ENCODE data around the gene ADGRD1.
"Not testable (repeated sequence)": the region's sequence is repeated elsewhere in the genome, so short reads cannot be mapped to it uniquely, and the experiment has no call there.

The ADGRD1 gene

GRCh38 chr12:130987151-130987931 is 33.6 kb downstream of the ADGRD1 start:
- no peak for DNase-seq (ENCODE audit: low spot score)

GRCh38 chr12:130988261-130988660 is 34.6 kb downstream of the ADGRD1 start:
- DNase-seq (ENCODE audit: low spot score) = no peak

DNA sequence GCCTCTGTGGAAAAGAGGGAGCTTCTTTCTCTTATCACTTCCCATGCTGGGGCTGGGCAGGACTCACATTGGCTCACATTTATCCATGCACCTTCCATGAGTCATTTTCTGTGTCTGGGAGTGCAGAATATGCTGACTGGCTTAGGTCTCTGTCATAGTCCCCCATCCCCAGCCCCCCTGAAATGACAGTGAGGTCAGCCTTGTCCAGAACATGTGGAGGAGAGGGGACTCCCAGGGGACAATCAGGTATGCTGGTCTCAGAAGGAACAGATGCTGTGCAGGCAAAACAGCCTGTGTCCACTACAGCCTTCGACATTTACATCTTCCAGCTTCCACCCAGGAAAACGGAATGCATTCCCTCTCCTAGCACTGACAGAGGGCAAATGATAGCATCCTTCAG is 35.0 kb downstream of the ADGRD1 start:
- no peak for DNase-seq (ENCODE audit: low spot score)

- DNase-seq (ENCODE audit: low spot score) = no peak
These were observed 35.7 kb downstream of the ADGRD1 start for GRCh38 chr12:130989391-130989790.

DNA sequence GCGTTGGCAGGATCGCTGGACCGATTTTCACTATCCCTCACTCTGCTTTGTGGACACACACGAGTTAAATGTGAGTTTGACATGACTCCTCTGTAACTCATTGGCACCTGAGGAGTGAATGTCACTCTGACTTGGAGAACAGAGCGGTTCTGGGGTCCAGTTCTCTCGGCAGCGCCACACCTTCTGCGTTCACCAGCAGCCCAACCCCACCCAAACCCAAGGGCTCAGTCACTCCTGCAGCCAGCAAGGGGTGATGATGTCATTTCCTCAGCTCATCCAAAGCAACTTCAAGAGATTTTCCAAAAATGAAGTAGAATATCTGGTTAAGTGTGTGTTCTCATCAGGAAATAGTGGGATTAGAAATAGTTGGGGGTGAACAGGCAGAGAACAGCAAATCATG is 36.3 kb downstream of the ADGRD1 start:
- DNase-seq (ENCODE audit: low spot score) = no peak

DNA sequence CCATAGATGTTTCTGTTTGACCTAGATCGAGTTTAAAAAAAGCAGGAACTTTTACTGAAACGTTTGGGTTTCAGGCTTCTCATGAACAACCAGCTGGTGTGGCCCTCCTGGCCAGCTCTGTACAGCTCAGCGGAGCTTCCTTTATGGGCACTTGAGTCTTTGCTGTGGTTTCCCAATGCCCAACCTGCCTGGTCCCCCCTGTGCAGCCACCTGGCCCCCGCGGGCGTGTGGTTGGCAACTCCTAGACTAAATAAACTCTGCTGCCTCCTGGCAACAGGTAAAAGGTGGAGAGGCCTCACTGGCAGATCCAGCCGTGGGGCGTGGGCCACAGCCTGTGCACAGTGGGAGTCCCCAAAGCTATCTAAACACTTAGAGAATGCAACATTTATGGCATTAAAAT is 38.7 kb downstream of the ADGRD1 start:
- no peak for DNase-seq (ENCODE audit: low spot score)

GRCh38 chr12:130992979-130993538 is 39.4 kb downstream of the ADGRD1 start:
- no peak for DNase-seq (ENCODE audit: low spot score)

DNA sequence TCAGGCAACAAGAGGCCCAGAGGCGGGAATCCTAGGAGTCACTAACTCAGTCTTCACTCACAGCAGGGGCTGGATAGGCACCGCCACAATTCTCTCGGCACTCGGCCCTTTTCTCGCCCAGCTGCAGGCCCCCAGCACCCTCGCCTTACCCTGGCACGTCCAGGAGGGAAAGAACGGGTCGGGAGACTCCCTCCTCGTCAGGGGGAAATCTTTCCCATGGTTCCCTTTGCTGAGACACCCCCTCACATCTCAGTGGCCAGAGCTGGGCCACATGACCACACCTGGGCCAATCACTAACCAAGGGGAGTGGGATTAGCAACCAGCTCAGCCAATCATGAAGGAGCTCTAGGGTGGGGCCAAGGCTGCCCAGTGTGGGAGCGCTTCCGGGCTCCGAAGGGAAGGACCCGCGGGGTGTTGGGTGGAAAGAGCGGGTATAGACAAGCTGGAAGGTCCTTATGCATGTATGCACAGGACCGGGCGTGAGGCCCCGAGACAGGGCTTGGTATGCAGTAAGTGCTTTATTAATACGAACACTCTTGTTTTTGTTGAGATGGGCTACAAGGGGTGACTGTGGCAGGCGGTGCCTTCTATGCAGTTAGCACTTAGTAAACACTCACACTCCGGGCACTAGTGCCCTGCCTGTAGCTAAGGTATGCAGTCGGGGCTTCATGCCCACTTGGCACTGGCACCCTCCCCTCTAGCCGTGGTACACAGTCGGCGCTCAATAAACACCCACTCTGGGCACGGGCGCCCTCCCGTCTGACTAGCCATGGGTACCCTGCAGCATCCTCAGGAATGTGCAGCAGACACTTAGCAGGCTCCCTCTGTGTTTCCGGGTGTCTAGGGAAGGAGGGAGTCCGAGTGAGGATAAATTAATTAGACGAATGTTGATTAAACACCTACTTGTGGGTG is 40.3 kb downstream of the ADGRD1 start:
- no peak for DNase-seq (ENCODE audit: low spot score)

DNA sequence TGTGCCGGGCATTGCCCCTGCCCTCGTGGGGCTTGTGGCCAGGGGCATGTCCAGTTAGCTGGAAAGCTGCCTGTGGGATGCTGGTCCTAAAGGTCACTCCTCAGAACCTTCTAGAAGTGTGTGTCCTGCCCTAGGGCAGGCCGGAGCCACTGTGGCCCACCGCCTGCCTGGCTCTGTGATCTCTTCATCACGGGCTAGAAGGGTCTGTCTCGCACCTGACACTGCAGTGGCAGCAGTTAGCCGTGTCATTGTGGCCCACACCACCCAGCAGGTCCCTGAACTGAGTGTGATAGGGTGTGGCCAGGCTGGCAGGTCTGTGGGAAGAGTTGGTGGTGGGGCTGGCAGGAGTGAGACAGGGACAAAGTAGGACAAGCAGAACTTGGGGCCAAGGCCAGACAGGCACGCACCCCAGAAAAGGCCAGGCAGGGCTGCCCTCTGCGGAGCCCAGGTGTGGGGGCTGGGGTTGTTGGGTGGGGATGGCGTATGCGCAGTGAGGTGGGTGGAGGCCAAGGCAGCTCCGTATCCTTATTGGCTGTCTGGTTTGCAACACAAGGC is 41.2 kb downstream of the ADGRD1 start:
- no peak for DNase-seq (ENCODE audit: low spot score)

DNA sequence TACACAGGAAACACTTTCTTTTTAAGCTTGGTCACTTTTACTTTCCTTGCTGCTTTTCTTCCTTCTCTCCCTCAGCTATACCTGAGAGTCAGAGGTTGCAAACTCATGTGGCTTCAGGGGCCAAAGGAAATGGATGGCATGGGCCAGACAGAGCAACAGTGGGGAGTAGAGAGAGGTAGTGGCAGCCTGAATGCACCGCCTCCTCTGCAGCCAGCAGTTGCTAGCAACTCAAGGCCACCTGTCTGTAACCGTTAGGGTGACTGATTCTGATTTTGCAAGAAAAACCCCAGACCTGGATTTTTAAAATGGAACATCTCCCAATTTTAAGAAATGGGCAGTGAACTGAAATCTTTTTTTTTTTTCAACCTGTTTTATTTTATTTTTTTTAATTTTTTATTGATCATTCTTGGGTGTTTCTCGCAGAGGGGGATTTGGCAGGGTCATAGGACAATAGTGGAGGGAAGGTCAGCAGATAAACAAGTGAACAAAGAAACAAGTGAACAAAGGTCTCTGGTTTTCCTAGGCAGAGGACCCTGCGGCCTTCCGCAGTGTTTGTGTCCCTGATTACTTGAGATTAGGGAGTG is 41.8 kb downstream of the ADGRD1 start:
- DNase-seq (ENCODE audit: low spot score) = not testable (repeated sequence)

- no peak for DNase-seq (ENCODE audit: low spot score)
These were observed 44.4 kb downstream of the ADGRD1 start for GRCh38 chr12:130998136-130998535.

DNA sequence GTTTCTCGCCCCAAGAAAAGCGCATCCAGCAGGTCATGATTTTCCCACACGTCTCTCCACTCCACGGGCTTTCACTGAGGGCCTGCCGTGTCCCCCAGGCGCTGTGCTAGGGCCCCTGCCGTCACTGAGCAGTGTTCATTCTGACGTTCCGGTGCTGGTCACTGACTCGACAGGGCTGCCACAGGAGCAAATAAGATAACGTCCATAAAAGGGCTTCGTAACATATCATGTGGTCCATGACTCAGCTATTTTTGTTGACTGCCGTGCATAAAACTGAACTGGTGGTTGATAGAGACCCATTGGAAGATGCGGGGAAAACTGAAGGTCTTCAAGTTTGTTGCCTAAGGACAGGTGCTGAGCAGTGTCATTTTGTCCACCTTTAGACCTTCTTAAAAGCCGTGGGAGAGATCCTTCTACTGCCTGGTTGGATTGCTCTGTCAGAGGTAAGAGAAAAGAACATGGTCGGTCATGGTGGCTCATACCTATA is 46.3 kb downstream of the ADGRD1 start:
- no peak for DNase-seq (ENCODE audit: low spot score)

- no peak for DNase-seq (ENCODE audit: low spot score)
These were observed 47.8 kb downstream of the ADGRD1 start for GRCh38 chr12:131001493-131001892.

GRCh38 chr12:131002216-131002631 is 48.5 kb downstream of the ADGRD1 start:
- no peak for DNase-seq (ENCODE audit: low spot score)

DNA sequence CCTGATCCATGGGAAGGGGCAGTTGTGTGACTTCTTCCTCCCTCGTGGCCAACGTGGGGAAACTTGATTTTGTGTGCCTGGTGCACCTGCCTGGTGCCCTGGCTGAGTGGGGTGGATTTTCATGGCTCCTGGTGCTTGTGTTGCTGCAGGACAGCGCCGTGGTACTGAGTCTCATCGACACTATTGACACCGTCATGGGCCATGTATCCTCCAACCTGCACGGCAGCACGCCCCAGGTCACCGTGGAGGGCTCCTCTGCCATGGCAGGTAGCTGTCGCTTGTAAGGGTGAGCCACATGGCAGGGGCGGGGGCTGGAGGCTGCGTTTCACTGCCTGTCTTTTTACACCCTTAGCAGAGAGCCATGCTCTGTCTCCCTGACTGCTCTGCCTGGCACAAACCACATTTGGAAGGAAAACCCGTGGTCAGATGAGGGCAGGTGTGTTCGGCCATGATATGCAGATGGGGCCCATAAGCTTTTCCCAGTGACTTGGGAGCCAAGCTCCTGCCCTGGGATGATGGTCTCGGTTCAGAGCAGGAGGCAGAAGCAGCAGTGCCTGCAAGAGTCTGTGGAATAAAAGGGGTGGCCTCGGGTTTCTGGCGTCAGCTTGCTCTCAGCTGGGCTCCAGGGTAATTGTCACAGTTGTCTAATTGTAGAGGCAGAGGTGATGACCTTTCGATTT is 49.5 kb downstream of the ADGRD1 start:
- DNase-seq (ENCODE audit: low spot score) = no peak

DNA sequence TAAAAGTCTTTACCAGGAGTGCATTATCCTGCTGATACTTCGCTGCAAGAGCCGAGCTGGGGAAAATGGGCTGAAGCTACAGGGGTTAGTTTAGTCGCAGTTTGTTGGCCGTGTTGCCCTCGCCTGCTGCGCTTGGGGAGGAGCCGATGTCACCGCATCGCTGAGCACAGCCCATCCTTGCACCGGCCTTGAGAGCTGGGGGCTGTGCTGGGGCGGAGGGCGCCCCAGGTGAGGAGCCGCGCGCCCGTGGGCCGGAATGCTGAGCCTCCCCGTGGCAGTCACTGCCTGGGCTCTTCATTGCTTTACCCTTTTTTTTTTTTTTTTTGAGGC is 50.0 kb downstream of the ADGRD1 start:
- DNase-seq (ENCODE audit: low spot score) = no peak

GRCh38 chr12:131004166-131004565 is 50.5 kb downstream of the ADGRD1 start:
- no peak for DNase-seq (ENCODE audit: low spot score)

DNA sequence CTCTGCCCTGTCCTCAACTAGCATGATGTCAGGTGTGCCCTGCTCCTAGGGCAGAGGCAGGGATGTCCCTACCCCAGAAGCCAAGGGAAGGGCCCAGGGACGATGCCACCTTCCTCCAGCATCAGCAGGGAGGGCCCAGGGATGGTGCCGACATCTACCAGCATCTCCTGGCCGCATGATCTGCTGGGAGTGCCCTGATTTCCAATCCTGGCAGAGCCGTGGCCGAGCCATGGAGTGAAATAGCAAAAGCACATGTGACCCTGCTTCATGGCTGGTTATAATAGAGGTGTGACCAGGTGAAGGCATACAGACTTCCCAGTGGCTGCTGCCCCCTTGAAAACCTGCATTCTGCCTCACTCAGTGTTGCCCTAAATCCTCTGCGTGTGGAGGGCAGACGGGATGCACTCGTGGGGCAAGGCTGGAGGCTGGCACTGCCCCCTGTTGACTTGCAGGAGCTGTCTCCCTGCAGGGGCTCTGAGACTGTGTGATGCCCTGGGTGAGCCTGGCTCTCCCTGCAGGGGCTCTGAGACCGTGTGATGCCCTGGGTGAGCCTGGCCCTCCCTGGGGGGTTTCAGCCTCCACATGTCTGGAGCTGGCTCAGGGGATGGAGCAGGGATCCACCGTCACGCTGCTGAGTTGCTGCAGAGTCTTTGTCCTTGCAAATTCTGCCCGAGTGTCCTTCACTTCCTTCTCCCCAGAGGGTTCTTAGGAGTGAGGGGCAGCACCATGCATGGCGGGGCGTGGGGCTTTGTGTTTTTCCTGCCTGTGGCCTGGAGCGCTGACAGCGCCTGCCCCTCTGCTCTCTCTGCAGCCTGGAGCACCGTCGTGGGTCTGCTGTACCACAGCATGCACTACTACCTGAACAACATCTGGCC is 51.7 kb downstream of the ADGRD1 start:
- DNase-seq (ENCODE audit: low spot score) = no peak

- DNase-seq (ENCODE audit: low spot score) = no peak
These were observed 52.5 kb downstream of the ADGRD1 start for GRCh38 chr12:131006036-131006735.

Data from left forelimb (tissue), 1 donor.